Hepatic stellate cell (primary cell): Measurements from ENCODE around the gene RAB6B.
A peak's percentile ranks its signal among the peaks of the same experiment; 100 is the strongest.

Experiments used
- DNase-seq: peaks from one replicate; pipeline ENCODE4 v3.0.0; 2011; ENCODE audit warnings: low spot score

The RAB6B gene

GRCh38 chr3:133895208-133896001, at the start of gene RAB6B:
Gene RAB6B, minus strand, starts transcription at chr3:133895882. Its CDS starts 416 bp downstream, at chr3:133895466.
- DNase-seq = peak; percentile 72

DNA sequence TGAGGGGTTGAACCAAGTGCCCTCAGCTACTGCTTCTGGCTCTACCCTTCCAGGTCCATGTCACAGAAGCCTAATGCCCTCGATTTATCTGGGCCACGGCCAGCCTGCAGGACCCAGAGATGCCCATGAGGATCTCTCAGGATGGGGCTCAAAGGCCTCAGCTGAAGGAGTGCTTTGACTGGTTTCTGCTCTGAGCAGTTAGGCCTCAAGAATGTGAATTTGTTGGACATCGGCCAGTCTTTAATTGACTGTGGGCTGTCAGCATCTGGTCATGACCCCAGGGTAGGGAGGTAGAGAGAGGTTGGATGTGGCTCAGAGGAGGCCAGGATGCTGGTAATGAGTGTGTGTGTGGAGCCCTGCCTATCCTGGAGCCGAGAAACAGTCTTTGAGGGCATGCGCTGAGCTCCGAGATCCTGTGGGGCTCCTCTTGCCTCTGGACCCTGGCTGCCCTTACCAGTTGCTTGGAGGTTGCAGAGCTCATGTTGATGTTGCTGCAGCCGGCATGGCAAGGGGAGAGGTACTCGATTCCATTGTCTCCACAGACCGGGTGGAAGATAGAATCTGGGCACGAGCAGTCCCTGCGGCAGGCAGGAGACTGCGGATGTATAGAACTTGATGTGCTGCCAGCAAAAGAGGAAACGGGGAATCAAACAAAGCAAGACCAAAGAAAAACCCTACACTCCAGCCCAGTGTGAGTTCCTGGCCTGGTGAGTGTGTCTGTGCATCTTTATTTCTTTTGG, 49.1 kb upstream of the RAB6B start:
- no peak for DNase-seq

- DNase-seq = peak; percentile 35
Observed at GRCh38 chr3:133944181-133944580, 48.5 kb upstream of the RAB6B start.

DNA sequence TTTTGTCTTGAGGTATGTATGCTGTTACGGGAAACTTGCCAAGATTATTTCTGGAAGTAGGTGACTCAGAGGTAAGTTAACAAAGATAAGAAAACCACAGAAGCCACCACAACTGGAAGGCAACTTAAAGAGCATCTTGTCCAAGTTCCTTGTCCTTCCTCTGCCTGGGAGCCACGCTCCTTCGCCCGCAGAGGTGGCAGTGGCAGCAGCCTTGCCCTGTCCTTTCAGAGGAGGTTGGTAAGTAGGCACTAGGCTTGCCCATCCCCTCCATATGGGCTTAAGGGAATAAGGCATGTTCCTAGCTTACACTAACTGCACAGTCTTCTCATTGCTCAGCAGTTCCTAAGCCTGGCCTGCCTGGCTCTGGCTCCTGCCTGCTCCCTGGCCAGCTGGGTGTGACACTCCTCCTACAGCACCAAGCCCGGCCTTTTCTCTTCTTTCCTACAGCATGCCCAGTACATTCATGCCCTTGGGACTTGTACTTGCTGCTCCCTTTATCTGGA, 48.0 kb upstream of the RAB6B start:
- peak; percentile 71 for DNase-seq

DNA sequence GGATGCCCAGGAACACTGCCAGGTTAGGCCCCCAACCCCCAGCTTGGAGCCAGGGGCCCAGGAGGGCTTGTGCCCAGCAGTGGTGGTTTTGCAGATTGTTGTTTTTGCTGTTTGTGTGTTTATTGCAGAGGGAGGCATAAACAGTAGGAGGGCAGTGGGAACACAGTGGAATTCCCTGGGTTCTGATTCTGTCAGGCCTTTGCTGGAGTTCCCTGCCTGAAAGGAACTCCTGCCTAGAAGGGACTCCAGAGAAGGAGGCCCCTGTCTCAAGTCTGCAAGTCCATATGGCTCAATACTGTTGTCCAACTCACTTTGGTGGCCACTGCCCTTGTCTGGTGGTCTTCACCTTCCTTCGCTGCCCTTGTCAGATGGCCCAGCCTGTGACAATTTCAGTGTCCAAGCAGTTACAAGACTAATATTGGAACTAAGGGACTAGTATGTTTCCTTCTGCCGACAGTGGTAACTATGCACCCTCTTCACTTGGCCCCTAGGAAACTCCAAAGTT, 47.4 kb upstream of the RAB6B start:
- no peak for DNase-seq

GRCh38 chr3:133941415-133941821, 45.7 kb upstream of the RAB6B start:
- no peak for DNase-seq

DNA sequence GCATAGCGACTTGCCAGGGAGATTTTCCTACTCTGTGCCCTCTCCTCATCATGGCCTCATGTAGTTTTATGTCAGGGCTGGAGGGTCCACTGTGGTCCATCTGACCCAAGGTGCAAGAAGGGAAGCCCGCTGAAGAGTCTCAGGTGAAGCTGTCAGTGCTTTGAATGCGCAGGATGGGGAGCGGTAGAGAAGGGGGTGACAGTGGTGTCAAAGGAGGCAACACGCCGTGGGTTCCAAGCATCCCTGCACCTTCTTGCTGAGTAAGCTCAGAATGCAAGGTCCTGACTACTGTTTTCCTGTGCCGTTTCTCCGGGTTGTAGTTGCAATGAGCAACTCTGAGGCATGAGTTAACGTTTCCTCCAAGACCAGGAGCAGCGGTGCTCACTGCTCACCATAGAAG, 44.9 kb upstream of the RAB6B start:
- no peak for DNase-seq

GRCh38 chr3:133939463-133939835, 43.8 kb upstream of the RAB6B start:
- DNase-seq = no peak

GRCh38 chr3:133938770-133939462, 43.2 kb upstream of the RAB6B start:
- DNase-seq = no peak

DNA sequence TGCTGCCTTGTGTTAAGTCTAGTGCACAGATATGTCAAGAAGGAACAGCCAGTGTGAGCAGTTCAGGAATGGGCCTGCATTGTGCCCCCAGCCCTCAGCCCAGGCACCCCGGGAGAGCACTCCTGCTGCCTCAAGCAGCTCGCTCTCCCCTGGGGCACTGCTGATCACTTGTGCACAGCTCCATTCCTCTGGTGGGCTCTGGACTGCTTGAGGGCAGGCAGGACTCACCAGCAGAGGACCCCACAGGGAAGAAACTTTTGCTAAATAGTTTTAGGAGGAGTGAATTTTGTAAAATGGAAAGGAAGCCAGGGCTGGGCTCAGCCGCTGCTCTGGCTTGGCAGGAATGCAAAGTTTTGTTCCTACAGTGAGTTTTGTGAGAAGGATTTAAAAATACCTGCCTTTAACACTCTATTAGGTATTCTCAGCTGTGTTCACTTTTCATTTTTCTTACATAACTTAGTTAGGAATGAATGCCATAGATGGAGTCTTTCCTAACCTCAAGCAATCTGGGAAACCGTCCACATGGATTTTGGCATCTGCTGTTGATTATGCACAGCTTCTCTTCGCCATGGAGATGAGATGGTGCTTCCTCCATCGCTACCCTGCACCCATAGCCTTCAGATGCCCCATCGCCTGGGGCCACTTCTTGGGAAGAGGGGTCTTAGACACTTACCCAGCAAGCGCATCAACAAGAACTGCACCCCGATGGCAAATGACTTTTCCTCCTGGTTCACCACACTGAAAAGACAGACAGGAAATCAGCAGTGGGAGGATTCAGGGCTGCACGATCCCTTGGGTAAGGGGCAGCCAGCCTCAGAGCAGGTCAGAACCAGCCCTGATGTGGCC, 42.3 kb upstream of the RAB6B start:
- DNase-seq = no peak

- no peak for DNase-seq
Observed at GRCh38 chr3:133937061-133937686, 41.5 kb upstream of the RAB6B start.

- DNase-seq = no peak
Observed at GRCh38 chr3:133935843-133936769, 40.4 kb upstream of the RAB6B start.

GRCh38 chr3:133934996-133935842, 39.5 kb upstream of the RAB6B start:
- no peak for DNase-seq

GRCh38 chr3:133934073-133934970, 38.6 kb upstream of the RAB6B start:
- DNase-seq = no peak

- DNase-seq = no peak
Observed at GRCh38 chr3:133933097-133934024, 37.7 kb upstream of the RAB6B start.

DNA sequence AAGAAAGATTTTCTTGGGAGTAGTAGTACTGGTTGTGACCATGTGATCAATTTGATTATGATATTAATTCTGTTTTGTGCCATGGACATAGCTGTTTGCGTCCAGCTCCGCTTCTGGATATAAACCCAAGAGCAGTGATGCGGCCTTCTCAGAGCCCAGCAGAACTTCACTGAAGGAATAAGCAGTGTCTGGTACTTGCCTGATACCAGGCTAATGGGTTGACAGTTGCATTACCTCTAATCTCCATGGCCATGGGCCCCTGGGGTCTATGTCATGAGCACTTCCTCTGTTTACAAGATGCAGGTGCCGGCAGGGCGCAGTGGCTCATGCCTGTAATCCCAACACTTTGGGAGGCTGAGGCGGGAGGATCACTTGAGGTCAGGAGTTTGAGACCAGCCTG, 36.3 kb upstream of the RAB6B start:
- no peak for DNase-seq

GRCh38 chr3:133931084-133931483, 35.4 kb upstream of the RAB6B start:
- no peak for DNase-seq
